SK-MEL-5 (cell line): ENCODE data around the gene KCTD12. TPM values are rescaled to one million over a fixed set of nuclear protein-coding genes. Genes with fewer than 3 reads are reported as not detected.

Source experiments
- DNase-seq: peaks from one replicate; pipeline ENCODE4 v3.0.0-alpha.2; 2016; ENCODE audit warnings: low read depth, low spot score
- in situ Hi-C: cut with HindIII; loops from 2 replicates; pipeline ENCODE4 v1.10.0; 2016; ENCODE audit warnings: low sequenced_read_pairs, high pct_unique_total_duplicates, low pct_unique_long_range_greater_than_20kb
- total RNA-seq: library from RNA; depleted of rRNA; stranded (reverse); fragments of >200 nt; shearing (Covaris generic); gene quantifications from 2 replicates; pipeline ENCODE4 v1.2.3, GENCODE V29; 2014; rRNA removed

Gene KCTD12
- total RNA-seq, 1 experiment from 2014 or later: 5.4 TPM

DNA sequence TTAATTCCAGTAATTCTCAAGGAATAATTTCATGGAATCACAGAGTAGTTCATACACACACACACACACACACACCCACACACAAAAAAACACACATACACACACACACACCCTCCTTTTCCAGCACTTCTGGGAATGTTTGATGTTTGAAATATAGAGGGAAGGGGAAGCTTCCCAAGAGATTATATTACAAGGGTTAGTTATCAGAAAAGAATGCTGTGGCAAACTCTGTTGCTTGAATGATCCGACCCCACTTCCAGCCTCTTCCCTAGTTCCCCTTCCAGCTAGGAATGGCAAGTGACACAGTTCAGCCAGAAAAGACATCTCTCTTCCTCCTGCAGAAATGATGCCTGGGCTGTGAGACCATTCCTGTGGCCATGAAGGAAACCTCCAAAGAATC is 49.9 kb downstream of the KCTD12 start:
- in situ Hi-C loops: no loop called here
- no peak for DNase-seq

DNA sequence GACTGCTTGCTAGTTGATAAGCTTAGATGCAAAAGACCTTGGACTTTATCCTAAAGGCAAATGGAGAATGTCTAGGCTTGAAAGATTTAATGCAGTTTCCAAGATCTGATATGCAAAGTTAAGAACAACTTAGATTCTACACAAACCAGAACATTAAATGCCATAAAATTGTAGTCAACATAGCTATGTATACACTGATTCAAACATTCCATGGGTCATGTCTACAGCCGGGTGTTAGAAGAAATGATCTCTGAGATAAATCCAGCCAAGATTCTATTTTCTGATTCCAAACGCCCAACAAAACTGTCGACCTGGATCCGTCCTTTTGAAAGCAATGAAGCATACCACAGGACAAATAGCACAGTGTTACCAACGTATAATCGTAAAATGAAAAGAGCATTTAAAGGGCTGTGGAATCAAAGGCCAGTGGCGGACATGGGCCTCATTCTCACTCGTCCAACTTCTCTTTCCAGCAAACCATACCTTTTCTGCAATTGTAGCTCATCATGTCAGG is 52.7 kb downstream of the KCTD12 start:
- no peak for DNase-seq
- in situ Hi-C loops: no loop called here

GRCh38 chr13:76832258-76832988 is 53.8 kb downstream of the KCTD12 start:
- no peak for DNase-seq
- in situ Hi-C loops: no loop called here

- in situ Hi-C loops: no loop called here
- DNase-seq: no peak
Measured at GRCh38 chr13:76830805-76831204, 55.4 kb downstream of the KCTD12 start.

Other genes with a start within 250 kb of the KCTD12 start
- gene ACOD1, start 62.1 kb upstream of the KCTD12 start, total RNA-seq: not detected in 2 replicates
- gene CLN5, start 105.7 kb upstream of the KCTD12 start, total RNA-seq: 65.5 and 74.6 TPM in 2 replicates
- 32.0 and 36.4 TPM in 2 replicates for gene FBXL3, start 140.8 kb upstream of the KCTD12 start, total RNA-seq